Astrocyte (in vitro differentiated cells and primary cell): ENCODE results near the gene PDE11A. TPM values are rescaled to one million over a fixed set of nuclear protein-coding genes. Genes with fewer than 3 reads are reported as not detected.

ENCODE experiments used
- DNase-seq: peaks from one replicate; pipeline ENCODE4 v3.0.0-alpha.2; 2010; ENCODE audit warnings: low read depth
- FAIRE-seq: peaks from 2 replicates; lab custom pipeline; 2011; peaks lifted over from hg19 to GRCh38; lab: Jason Lieb, UNC
- H2AFZ ChIP-seq: 2 replicates; pipeline ENCODE4 v1.6.0; 2012; ENCODE audit warnings: low read depth, low read length, inconsistent platforms
- H3K27ac ChIP-seq: 2 replicates; pipeline ENCODE4 v1.5.1; 2011; ENCODE audit warnings: low read depth, low read length, inconsistent platforms
- H3K27me3 ChIP-seq: 2 replicates; pipeline ENCODE4 v1.6.0; 2011; ENCODE audit warnings: low read length, inconsistent platforms; ENCODE audit not compliant: insufficient read depth
- H3K36me3 ChIP-seq: 2 replicates; pipeline ENCODE4 v1.5.1; 2011; ENCODE audit warnings: low read length, inconsistent platforms; ENCODE audit not compliant: insufficient read depth
- H3K4me1 ChIP-seq: 2 replicates; pipeline ENCODE4 v1.5.1; 2011; ENCODE audit warnings: low read length, inconsistent platforms; ENCODE audit not compliant: insufficient read depth
- H3K4me2 ChIP-seq: 2 replicates; pipeline ENCODE4 v1.6.0; 2012; ENCODE audit warnings: low read length, inconsistent platforms
- H3K4me3 ChIP-seq: 2 replicates; pipeline ENCODE4 v1.5.1; 2011; ENCODE audit warnings: low read depth, mild to moderate bottlenecking, low read length, inconsistent platforms; ENCODE audit not compliant: insufficient read depth
- H3K79me2 ChIP-seq: 2 replicates; pipeline ENCODE4 v1.6.0; 2012; ENCODE audit warnings: mild to moderate bottlenecking, low read length, inconsistent platforms; ENCODE audit not compliant: insufficient read depth
- H3K9ac ChIP-seq: 2 replicates; pipeline ENCODE4 v1.6.0; 2012; ENCODE audit warnings: mild to moderate bottlenecking, low read length, inconsistent platforms
- H3K9me3 ChIP-seq: 2 replicates; pipeline ENCODE4 v1.5.1; 2012; ENCODE audit warnings: low read depth, mild to moderate bottlenecking, low read length, inconsistent platforms; ENCODE audit not compliant: insufficient read depth
- H4K20me1 ChIP-seq: 2 replicates; pipeline ENCODE4 v1.6.0; 2012; ENCODE audit warnings: low read length, inconsistent platforms; ENCODE audit not compliant: insufficient read depth
- H3K27ac Mint-ChIP-seq: one replicate; pipeline ENCODE4 v1.8.0; 2021; ENCODE audit warnings: mild to moderate bottlenecking, mixed read lengths; ENCODE audit not compliant: unreplicated experiment
- H3K27me3 Mint-ChIP-seq: one replicate; pipeline ENCODE4 v1.8.0; 2021; ENCODE audit warnings: low read depth, mixed read lengths; ENCODE audit not compliant: unreplicated experiment
- H3K36me3 Mint-ChIP-seq: one replicate; pipeline ENCODE4 v1.8.0; 2021; ENCODE audit warnings: low read depth, mixed read lengths; ENCODE audit not compliant: unreplicated experiment
- H3K4me1 Mint-ChIP-seq: one replicate; pipeline ENCODE4 v1.8.0; 2021; ENCODE audit warnings: low read depth, mixed read lengths; ENCODE audit not compliant: unreplicated experiment
- H3K4me3 Mint-ChIP-seq: one replicate; pipeline ENCODE4 v1.8.0; 2021; ENCODE audit warnings: mild to moderate bottlenecking, moderate library complexity, mixed read lengths; ENCODE audit not compliant: unreplicated experiment
- H3K9me3 Mint-ChIP-seq: one replicate; pipeline ENCODE4 v1.8.0; 2021; ENCODE audit warnings: mild to moderate bottlenecking, mixed read lengths; ENCODE audit not compliant: unreplicated experiment
- EZH2 ChIP-seq: IDR thresholded peaks from 2 replicates; pipeline ENCODE4 v1.6.1; 2012; ENCODE audit warnings: mild to moderate bottlenecking, low read length, inconsistent platforms; ENCODE audit not compliant: insufficient read depth
- total RNA-seq: library from RNA; stranded (reverse); gene quantifications from 2 replicates; pipeline ENCODE4 v1.2.1, GENCODE V29; 2021
- TF ChIP-seq, protein P1 (sequence below): IDR thresholded peaks from 2 replicates; pipeline ENCODE4 v1.5.1; 2011; ENCODE audit warnings: low read depth, mild to moderate bottlenecking, inconsistent platforms, low read length, moderate library complexity; ENCODE audit not compliant: insufficient read depth

Gene PDE11A
- total RNA-seq, 1 donor from 2014 or later = 0.45 TPM

DNA sequence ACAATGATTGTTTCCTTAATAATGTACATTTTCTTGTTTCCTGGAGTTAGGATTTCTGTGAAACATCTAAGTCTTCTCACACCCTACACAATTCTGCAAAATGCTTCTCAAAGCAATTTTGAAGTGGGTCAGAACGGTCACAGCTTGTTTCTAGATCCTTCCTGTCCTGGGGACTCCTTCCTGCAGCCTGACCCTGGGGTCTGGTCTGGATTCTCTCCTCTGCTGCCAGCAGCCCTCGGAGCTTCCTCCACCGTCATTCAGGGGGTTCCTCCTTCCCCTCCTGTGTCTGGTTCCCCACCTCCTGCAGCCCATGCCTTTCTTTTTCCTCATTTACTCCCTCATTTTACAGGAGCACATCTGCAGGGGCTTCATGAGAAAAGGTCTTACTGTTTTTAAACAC is 357.9 kb downstream of the PDE11A start:
- Mint-ChIP-seq H3K9me3 (no peaks in the 10 kb centered on the region), H3K4me1 (peaks cover 3% of the 10 kb centered on the region), H3K36me3 (no peaks in the 10 kb centered on the region), H3K27me3 (peaks cover 8% of the 10 kb centered on the region), H3K4me3 (no peak overlapping the region), H3K27ac (no peak overlapping the region)
- DNase-seq (no peak), FAIRE-seq (no peak)
- no peak overlapping the region for H3K4me3 ChIP-seq
- no peak overlapping the region for H3K27ac ChIP-seq
- no peaks in the 10 kb centered on the region for H3K79me2 ChIP-seq
- H2AFZ ChIP-seq = no peak overlapping the region
- H4K20me1 ChIP-seq = no peaks in the 10 kb centered on the region
- H3K9ac ChIP-seq = no peak overlapping the region
- no peak overlapping the region for H3K4me2 ChIP-seq
- no peaks in the 10 kb centered on the region for H3K36me3 ChIP-seq
- H3K9me3 ChIP-seq = no peaks in the 10 kb centered on the region
- H3K4me1 ChIP-seq = no peaks in the 10 kb centered on the region
- no peaks in the 10 kb centered on the region for H3K27me3 ChIP-seq
- TF ChIP-seq, protein P1, sequence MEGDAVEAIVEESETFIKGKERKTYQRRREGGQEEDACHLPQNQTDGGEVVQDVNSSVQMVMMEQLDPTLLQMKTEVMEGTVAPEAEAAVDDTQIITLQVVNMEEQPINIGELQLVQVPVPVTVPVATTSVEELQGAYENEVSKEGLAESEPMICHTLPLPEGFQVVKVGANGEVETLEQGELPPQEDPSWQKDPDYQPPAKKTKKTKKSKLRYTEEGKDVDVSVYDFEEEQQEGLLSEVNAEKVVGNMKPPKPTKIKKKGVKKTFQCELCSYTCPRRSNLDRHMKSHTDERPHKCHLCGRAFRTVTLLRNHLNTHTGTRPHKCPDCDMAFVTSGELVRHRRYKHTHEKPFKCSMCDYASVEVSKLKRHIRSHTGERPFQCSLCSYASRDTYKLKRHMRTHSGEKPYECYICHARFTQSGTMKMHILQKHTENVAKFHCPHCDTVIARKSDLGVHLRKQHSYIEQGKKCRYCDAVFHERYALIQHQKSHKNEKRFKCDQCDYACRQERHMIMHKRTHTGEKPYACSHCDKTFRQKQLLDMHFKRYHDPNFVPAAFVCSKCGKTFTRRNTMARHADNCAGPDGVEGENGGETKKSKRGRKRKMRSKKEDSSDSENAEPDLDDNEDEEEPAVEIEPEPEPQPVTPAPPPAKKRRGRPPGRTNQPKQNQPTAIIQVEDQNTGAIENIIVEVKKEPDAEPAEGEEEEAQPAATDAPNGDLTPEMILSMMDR = no peak
- no peak for TF ChIP-seq EZH2

DNA sequence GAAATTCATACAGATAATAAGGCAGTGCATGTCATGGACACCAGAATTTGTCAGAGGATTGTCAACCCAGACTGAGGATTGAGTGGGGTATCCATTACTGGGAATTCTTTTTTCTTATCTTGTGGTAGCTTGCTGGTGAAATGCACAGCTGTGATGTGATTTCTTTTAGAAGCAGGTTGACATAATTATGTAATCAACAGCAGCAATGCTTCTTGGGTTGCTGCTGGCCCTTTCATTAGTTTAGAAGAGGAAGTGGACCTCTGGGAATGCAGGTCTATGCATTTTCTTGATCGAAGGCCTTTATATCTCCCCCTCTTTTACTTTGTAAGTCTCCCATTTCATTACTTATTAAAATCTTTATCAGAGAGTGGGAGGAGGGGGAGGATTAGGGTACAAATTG is 360.1 kb downstream of the PDE11A start:
- Mint-ChIP-seq H3K27me3 (peaks cover 8% of the 10 kb centered on the region), H3K4me1 (peaks cover 3% of the 10 kb centered on the region), H3K4me3 (no peak overlapping the region), H3K27ac (no peak overlapping the region), H3K9me3 (no peaks in the 10 kb centered on the region), H3K36me3 (no peaks in the 10 kb centered on the region)
- H3K27ac ChIP-seq = no peak overlapping the region
- FAIRE-seq (no peak), DNase-seq (no peak)
- H3K27me3 ChIP-seq = no peaks in the 10 kb centered on the region
- H4K20me1 ChIP-seq = no peaks in the 10 kb centered on the region
- TF ChIP-seq EZH2 = no peak
- TF ChIP-seq, protein P1 = no peak
- no peaks in the 10 kb centered on the region for H3K79me2 ChIP-seq
- no peaks in the 10 kb centered on the region for H3K4me1 ChIP-seq
- no peak overlapping the region for H2AFZ ChIP-seq
- no peaks in the 10 kb centered on the region for H3K9me3 ChIP-seq
- no peak overlapping the region for H3K4me2 ChIP-seq
- no peaks in the 10 kb centered on the region for H3K36me3 ChIP-seq
- H3K9ac ChIP-seq = no peak overlapping the region
- no peak overlapping the region for H3K4me3 ChIP-seq

DNA sequence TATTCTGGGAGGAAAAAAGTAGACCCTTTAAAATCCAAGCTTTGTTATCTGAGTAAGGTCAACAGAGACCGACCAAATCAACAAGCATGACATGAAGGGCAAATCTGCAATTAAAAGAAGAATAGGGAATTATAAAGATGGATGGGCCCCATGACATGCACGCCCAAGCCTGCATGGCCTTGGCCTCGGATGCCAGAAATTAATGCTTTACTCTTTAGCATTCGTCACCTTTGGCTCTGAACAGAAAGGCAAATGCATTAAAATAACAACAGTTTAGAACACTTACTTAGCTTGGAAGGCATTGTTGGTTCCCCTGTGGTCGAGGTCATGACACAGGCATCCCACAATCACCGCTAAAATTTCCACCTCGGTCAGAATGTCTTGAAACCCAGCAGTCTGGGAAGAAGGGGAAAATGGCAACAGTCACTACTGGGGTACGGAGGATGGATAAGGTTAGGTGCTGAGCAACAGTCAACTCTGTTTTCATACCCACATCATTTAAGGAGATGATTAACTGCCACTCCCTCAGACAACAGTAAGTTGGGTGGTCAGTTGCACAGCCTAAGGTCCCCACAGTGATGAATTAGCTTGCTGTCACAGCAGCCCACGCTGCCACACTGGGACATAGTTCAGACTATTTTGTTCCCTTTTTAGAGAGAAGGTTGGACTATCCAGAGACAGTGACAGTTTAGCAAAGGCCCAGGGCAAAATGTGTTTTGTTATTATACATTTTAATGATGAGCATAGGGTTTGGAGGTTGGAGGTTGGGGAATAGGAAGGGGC is 360.9 kb downstream of the PDE11A start:
- H3K27ac ChIP-seq = no peak overlapping the region
- no peak for TF ChIP-seq EZH2
- TF ChIP-seq, protein P1 = no peak

More for the DNA sequence above, 360.9 kb downstream of the PDE11A start:
- DNase-seq (peak; percentile 10), FAIRE-seq (no peak)
- Histone ChIP-seq H2AFZ (no peak overlapping the region), H3K27me3 (no peaks in the 10 kb centered on the region), H3K36me3 (no peaks in the 10 kb centered on the region), H3K9ac (no peak overlapping the region), H3K79me2 (no peaks in the 10 kb centered on the region), H3K4me3 (no peak overlapping the region), H3K4me1 (no peaks in the 10 kb centered on the region), H3K9me3 (no peaks in the 10 kb centered on the region), H3K4me2 (no peak overlapping the region), H4K20me1 (no peaks in the 10 kb centered on the region)
- Mint-ChIP-seq H3K4me1 (peaks cover 3% of the 10 kb centered on the region), H3K27me3 (peaks cover 8% of the 10 kb centered on the region), H3K4me3 (no peak overlapping the region), H3K9me3 (no peaks in the 10 kb centered on the region), H3K27ac (no peak overlapping the region), H3K36me3 (no peaks in the 10 kb centered on the region)
